ENCODE results near the gene FAF2.

Gene FAF2

DNA sequence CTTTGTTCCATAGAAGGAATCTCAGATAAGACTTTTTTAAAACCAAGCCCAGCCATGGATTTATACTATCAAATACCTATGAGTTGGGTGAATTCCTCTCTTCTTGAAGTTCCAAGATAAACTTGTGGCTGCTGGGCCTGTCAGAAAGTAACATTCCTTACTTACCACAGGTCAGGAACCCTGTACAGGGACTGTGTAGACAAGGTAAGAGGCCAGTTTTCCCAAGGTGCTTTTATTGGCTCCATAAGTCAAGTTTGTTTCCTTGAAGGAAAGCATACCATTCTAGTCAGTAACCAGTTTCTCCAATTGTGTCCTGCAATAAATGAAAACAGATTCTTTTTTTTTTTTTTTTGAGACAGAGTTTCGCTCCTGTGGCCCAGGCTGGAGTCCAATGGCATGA, 23.0 kb upstream of the FAF2 start:
- TF ChIP-seq, protein P1, sequence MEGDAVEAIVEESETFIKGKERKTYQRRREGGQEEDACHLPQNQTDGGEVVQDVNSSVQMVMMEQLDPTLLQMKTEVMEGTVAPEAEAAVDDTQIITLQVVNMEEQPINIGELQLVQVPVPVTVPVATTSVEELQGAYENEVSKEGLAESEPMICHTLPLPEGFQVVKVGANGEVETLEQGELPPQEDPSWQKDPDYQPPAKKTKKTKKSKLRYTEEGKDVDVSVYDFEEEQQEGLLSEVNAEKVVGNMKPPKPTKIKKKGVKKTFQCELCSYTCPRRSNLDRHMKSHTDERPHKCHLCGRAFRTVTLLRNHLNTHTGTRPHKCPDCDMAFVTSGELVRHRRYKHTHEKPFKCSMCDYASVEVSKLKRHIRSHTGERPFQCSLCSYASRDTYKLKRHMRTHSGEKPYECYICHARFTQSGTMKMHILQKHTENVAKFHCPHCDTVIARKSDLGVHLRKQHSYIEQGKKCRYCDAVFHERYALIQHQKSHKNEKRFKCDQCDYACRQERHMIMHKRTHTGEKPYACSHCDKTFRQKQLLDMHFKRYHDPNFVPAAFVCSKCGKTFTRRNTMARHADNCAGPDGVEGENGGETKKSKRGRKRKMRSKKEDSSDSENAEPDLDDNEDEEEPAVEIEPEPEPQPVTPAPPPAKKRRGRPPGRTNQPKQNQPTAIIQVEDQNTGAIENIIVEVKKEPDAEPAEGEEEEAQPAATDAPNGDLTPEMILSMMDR (IDR thresholded peaks at IDR 0.05) = no peak

DNA sequence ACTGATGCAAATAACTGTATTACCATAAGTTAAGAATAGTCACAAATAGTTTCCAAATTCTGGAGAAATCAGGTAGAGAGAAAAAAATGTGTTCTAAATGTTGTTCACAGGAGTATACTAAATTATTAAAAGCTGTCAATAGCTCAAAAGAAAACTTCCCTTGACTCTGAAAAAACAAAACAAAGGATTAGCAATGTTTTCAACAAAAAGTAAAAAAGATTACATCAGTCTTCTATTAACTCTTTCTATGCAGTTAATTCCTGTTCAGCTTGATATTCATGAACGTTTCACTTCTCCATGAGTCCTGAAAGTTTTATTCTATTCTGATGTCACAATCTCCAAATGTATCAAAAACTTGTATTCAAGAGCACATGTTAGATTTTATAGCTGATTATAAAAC, 22.4 kb upstream of the FAF2 start:
- TF ChIP-seq, protein P1 (IDR thresholded peaks at IDR 0.05) = no peak

DNA sequence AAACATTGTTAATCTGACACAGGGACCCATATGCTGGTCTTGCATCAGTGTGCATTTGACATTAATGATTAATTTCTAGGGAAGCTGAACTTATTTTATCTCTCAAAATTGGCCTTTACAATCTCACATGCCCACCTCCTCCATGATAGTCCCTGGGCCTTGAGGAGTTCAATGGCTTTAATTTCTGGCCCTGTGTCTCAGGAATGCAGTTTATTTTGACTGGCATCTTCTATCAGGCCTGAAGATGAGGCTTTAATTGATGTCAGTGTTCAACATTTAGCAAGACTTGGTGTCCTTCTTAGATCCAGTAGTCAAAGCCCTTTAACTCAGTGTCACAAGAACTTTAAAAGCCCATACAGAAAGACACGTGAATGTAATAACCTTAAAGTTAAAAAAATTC, 21.3 kb upstream of the FAF2 start:
- TF ChIP-seq, protein P1 (IDR thresholded peaks at IDR 0.05) = no peak

DNA sequence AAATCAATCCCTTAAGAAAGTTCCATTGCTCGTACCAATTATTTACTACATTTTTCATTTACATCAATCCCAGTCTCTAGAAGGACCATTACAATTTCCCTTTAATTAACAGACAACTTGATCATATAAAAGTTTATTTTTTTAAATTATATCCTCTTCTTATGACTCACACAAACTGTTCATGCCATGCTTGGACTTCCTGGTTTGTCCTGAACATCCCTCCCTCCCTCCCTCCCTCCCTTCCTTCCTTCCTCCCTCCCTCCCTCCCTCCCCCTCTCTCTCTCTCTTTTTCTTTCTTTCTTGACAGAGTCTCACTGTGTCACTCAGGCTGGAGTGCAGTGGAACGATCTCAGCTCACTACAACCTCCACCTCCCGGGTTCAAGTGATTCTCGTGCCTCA, 20.2 kb upstream of the FAF2 start:
- TF ChIP-seq, protein P1 (IDR thresholded peaks at IDR 0.05) = no peak

DNA sequence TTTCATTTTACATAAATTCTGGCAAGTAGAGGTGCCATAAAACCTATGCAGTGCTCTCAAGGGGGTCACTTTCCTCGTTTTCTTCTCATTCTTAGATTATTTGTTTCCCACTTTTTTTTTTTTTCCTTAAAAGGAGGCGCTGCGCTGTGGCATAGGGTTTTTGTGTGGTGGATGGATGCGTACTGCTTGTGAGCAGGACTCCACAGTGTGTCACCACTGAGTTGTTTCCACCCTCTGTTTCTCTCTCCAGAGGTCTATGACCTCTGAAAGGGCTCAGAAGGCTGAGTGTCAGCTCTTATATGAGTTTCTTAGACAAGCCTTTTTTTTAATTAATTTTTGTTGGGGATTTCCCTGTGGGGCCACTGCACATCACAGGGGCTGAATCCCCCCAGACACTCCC, 18.2 kb upstream of the FAF2 start:
- TF ChIP-seq, protein P1 (IDR thresholded peaks at IDR 0.05) = no peak

DNA sequence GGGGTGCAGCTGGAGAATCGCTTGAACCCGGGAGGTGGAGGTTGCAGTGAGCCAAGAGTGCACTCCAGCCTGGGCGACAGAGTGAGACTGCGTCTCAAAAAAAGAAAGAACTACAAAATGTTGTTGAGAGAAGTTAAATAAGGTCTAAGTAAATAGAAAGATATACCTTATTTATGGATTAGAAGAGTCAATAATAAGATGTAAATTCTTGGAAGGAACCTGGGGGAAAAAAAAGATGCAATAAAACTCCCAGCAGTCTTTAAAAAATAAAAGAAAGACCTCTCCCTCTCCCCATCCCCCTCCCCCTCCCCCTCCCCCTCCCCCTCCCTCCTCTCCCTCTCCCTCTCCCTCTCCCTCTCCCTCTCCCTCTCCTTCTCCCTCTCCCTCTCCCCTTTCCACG, 15.5 kb upstream of the FAF2 start:
- TF ChIP-seq, protein P1 (IDR thresholded peaks at IDR 0.05) = no peak

DNA sequence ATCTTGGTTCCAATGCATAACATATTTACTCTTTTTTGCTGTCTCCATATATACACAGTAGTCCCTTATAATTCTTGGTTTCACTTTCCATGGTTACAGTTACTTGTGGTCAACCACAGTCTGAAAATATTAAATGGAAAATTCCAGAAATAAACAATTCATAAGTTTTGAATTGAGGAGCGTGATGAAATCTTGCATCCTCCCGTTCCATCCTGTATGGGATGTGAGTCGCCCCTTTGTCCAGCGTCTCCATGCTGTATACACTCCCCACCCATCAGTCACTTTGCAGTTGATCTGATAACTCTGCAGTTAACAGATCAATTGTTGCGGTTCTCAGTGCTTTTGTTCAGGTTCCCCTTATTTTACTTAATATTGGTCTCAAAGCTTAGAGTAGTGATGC, 11.5 kb upstream of the FAF2 start:
- TF ChIP-seq, protein P1 (IDR thresholded peaks at IDR 0.05) = no peak

DNA sequence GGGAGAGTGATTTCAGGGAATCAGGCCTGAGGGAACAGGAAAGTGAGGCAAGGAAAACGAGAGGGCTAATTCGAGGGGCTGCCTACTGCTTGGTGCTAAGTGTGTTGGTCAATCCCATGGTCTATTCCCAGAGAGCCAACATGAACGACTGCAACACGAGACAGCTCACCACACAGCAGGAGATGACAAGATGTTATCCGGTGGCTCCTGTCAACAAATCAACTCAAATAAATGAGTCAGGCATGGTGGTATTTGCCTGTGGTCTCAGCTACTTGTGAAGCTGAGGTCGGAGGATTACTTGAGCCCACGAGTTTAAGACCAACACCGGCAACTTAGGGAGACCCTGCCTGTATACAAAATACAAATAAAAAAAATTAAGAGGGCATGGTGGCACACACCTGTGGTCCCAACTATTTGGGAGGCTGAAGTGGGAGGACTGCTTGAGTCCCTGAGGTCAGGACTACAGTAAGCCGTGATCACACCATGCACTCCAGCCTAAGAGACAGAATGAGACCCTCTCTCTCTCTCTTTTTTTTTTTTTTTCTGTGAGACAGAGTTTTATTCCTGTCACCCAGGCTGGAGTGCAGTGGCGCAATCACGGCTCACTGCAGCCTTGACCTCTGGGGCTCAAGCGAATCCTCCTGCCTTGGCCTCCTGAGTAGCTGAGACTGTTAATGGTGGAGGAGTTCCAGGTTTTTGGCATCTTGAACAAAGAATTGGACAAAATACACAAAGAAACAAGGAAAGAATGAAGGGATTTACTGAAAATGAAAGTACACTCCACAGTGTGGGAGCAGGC, 9.0 kb upstream of the FAF2 start:
- TF ChIP-seq, protein P1 (IDR thresholded peaks at IDR 0.05) = no peak

Data from LNCAP (cell line).